Epithelial cell of esophagus (primary cell): ENCODE measurements around the gene NCK2.
A peak's percentile ranks its signal among the peaks of the same experiment; 100 is the strongest.

Experiments used
- DNase-seq: peaks from one replicate; pipeline ENCODE4 v3.0.0; 2010; ENCODE audit warnings: low read depth
- H3K4me3 ChIP-seq: 2 replicates; pipeline ENCODE4 v1.5.1; 2011; ENCODE audit warnings: mild to moderate bottlenecking, low read length, control low read depth
- CTCF ChIP-seq: IDR thresholded peaks from 2 replicates; pipeline ENCODE4 v1.5.1; 2011; ENCODE audit warnings: low read depth, mild to moderate bottlenecking, low read length, control low read depth, inconsistent platforms; ENCODE audit not compliant: insufficient read depth; ENCODE audit errors: missing control alignments

The NCK2 gene

GRCh38 chr2:105748566-105748965 is 3.9 kb downstream of the NCK2 start:
- peak; percentile 46 for TF ChIP-seq CTCF
- H3K4me3 ChIP-seq, result no peak overlapping the region
- peak; percentile 52 for DNase-seq

GRCh38 chr2:105749583-105750400 is 5.1 kb downstream of the NCK2 start:
- TF ChIP-seq CTCF, result no peak
- H3K4me3 ChIP-seq, result no peak overlapping the region
- peak; percentile 73 for DNase-seq

GRCh38 chr2:105750735-105751134 is 6.0 kb downstream of the NCK2 start:
- no peak for TF ChIP-seq CTCF
- no peak for DNase-seq
- no peak overlapping the region for H3K4me3 ChIP-seq

- no peak overlapping the region for H3K4me3 ChIP-seq
- no peak for DNase-seq
- TF ChIP-seq CTCF, result no peak
Observed at GRCh38 chr2:105751272-105751671, 6.6 kb downstream of the NCK2 start.

GRCh38 chr2:105752691-105753358 is 8.1 kb downstream of the NCK2 start:
- TF ChIP-seq CTCF, result no peak
- H3K4me3 ChIP-seq, result no peak overlapping the region
- no peak for DNase-seq

GRCh38 chr2:105753380-105753779 is 8.7 kb downstream of the NCK2 start:
- no peak for TF ChIP-seq CTCF
- no peak overlapping the region for H3K4me3 ChIP-seq
- no peak for DNase-seq
